Ectodermal cell (in vitro differentiated cells): ENCODE results near the gene TSHZ2.

Experiments
- H3K27ac ChIP-seq: 2 replicates; pipeline ENCODE4 v1.7.0; 2013; ENCODE audit warnings: mild to moderate bottlenecking, low read depth, low read length; ENCODE audit not compliant: insufficient read depth, poor library complexity, severe bottlenecking
- H3K27me3 ChIP-seq: 2 replicates; pipeline ENCODE4 v1.7.0; 2013; ENCODE audit warnings: mild to moderate bottlenecking, low read length; ENCODE audit not compliant: insufficient read depth, control insufficient read depth, poor library complexity, severe bottlenecking
- H3K36me3 ChIP-seq: one replicate; pipeline ENCODE4 v1.7.0; 2013; ENCODE audit warnings: low read length; ENCODE audit not compliant: control insufficient read depth, insufficient read depth
- H3K4me1 ChIP-seq: one replicate; pipeline ENCODE4 v1.7.0; 2013; ENCODE audit warnings: low read length; ENCODE audit not compliant: control insufficient read depth, insufficient read depth
- H3K4me3 ChIP-seq: 2 replicates; pipeline ENCODE4 v1.7.0; 2013; ENCODE audit warnings: low read depth, low read length, control low read depth; ENCODE audit not compliant: insufficient read depth
- H3K9me3 ChIP-seq: 2 replicates; pipeline ENCODE4 v1.7.0; 2013; ENCODE audit warnings: mild to moderate bottlenecking, low read length, moderate library complexity; ENCODE audit not compliant: control insufficient read depth
- WGBS, 2 experiments: methylation state at CpG; one replicate each; pipeline ENCODE4 v1.1.7; 2013; ENCODE audit warnings: missing lambda C conversion rate in 2 of 2; 5-methylcytosine and 5-hydroxymethylcytosine counted together

TSHZ2 gene

GRCh38 chr20:53349730-53350129, 377.6 kb downstream of the TSHZ2 start:
- Histone ChIP-seq H3K27me3 (no peaks in the 10 kb centered on the region), H3K36me3 (no peaks in the 10 kb centered on the region), H3K4me3 (no peak overlapping the region), H3K4me1 (peaks cover 9% of the 10 kb centered on the region), H3K27ac (no peak overlapping the region), H3K9me3 (no peaks in the 10 kb centered on the region)
- whole genome bisulfite sequencing, 2 experiments, result 95% methylated on average over 1 to 2 of the region's 2 CpGs

- no peaks in the 10 kb centered on the region for H3K27me3 ChIP-seq
Measured at GRCh38 chr20:53352727-53353440, 380.7 kb downstream of the TSHZ2 start.

GRCh38 chr20:53354314-53354713, 382.2 kb downstream of the TSHZ2 start:
- Histone ChIP-seq H3K27me3 (no peaks in the 10 kb centered on the region), H3K4me1 (no peaks in the 10 kb centered on the region), H3K9me3 (no peaks in the 10 kb centered on the region), H3K4me3 (no peak overlapping the region), H3K36me3 (no peaks in the 10 kb centered on the region), H3K27ac (no peak overlapping the region)
- 89 to 97% methylated on average over 1 of the region's 1 CpG for WGBS, 2 experiments

More at GRCh38 chr20:53352727-53353440, 380.7 kb downstream of the TSHZ2 start:
- Histone ChIP-seq H3K9me3 (no peaks in the 10 kb centered on the region), H3K4me3 (no peak overlapping the region), H3K27ac (no peak overlapping the region), H3K36me3 (no peaks in the 10 kb centered on the region), H3K4me1 (no peaks in the 10 kb centered on the region)
- 84% methylated on average over 5 to 6 of the region's 6 CpGs for WGBS, 2 experiments

GRCh38 chr20:53355790-53356189, 383.6 kb downstream of the TSHZ2 start:
- 89 to 95% methylated on average over 1 to 2 of the region's 2 CpGs for WGBS, 2 experiments
- no peak overlapping the region for H3K4me3 ChIP-seq
- no peaks in the 10 kb centered on the region for H3K36me3 ChIP-seq
- no peaks in the 10 kb centered on the region for H3K9me3 ChIP-seq
- H3K27me3 ChIP-seq, result no peaks in the 10 kb centered on the region
- H3K4me1 ChIP-seq, result peaks cover 9% of the 10 kb centered on the region
- no peak overlapping the region for H3K27ac ChIP-seq

GRCh38 chr20:53359425-53359824, 387.3 kb downstream of the TSHZ2 start:
- no peaks in the 10 kb centered on the region for H3K9me3 ChIP-seq
- H3K27me3 ChIP-seq, result no peaks in the 10 kb centered on the region
- WGBS, 2 experiments, result 93 to 94% methylated on average over 7 of the region's 7 CpGs
- peaks cover 18% of the 10 kb centered on the region for H3K4me1 ChIP-seq
- no peaks in the 10 kb centered on the region for H3K36me3 ChIP-seq
- H3K4me3 ChIP-seq, result no peak overlapping the region
- no peak overlapping the region for H3K27ac ChIP-seq

- Histone ChIP-seq H3K27me3 (no peaks in the 10 kb centered on the region), H3K4me3 (no peak overlapping the region), H3K36me3 (no peaks in the 10 kb centered on the region), H3K4me1 (peaks cover 22% of the 10 kb centered on the region), H3K27ac (peak overlapping the region; percentile 27), H3K9me3 (no peaks in the 10 kb centered on the region)
- WGBS, 2 experiments, result 10 to 16% methylated on average over 6 of the region's 6 CpGs
Measured at GRCh38 chr20:53360852-53361251, 388.7 kb downstream of the TSHZ2 start.

GRCh38 chr20:53362736-53363135, 390.6 kb downstream of the TSHZ2 start:
- WGBS, 2 experiments, result 95% methylated on average over 7 of the region's 8 CpGs
- H3K36me3 ChIP-seq, result no peaks in the 10 kb centered on the region
- H3K27me3 ChIP-seq, result no peaks in the 10 kb centered on the region
- peaks cover 22% of the 10 kb centered on the region for H3K4me1 ChIP-seq
- no peaks in the 10 kb centered on the region for H3K9me3 ChIP-seq
- H3K4me3 ChIP-seq, result no peak overlapping the region
- no peak overlapping the region for H3K27ac ChIP-seq

- no peaks in the 10 kb centered on the region for H3K36me3 ChIP-seq
- 92 to 93% methylated on average over 5 of the region's 5 CpGs for WGBS, 2 experiments
- no peak overlapping the region for H3K27ac ChIP-seq
- H3K27me3 ChIP-seq, result no peaks in the 10 kb centered on the region
- no peak overlapping the region for H3K4me3 ChIP-seq
- peaks cover 22% of the 10 kb centered on the region for H3K4me1 ChIP-seq
- no peaks in the 10 kb centered on the region for H3K9me3 ChIP-seq
Measured at GRCh38 chr20:53364646-53365045, 392.5 kb downstream of the TSHZ2 start.

- 100% methylated on average over 1 of the region's 1 CpG; no CpG with 5 or more reads in 1 of the 2 experiments for WGBS, 2 experiments
- no peak overlapping the region for H3K27ac ChIP-seq
- no peak overlapping the region for H3K4me3 ChIP-seq
- H3K36me3 ChIP-seq, result no peaks in the 10 kb centered on the region
- no peaks in the 10 kb centered on the region for H3K9me3 ChIP-seq
- no peaks in the 10 kb centered on the region for H3K27me3 ChIP-seq
- H3K4me1 ChIP-seq, result peaks cover 19% of the 10 kb centered on the region
Measured at GRCh38 chr20:53365076-53365475, 392.9 kb downstream of the TSHZ2 start.

GRCh38 chr20:53365539-53366075, 393.4 kb downstream of the TSHZ2 start:
- peaks cover 14% of the 10 kb centered on the region for H3K4me1 ChIP-seq
- H3K4me3 ChIP-seq, result no peak overlapping the region
- no peaks in the 10 kb centered on the region for H3K36me3 ChIP-seq
- no peaks in the 10 kb centered on the region for H3K9me3 ChIP-seq
- WGBS, 2 experiments, result 93 to 96% methylated on average over 2 of the region's 2 CpGs
- H3K27me3 ChIP-seq, result no peaks in the 10 kb centered on the region
- H3K27ac ChIP-seq, result no peak overlapping the region
